GM10266 (cell line): ENCODE measurements around the gene TTLL1.

Experiments used
- DNase-seq: peaks from one replicate; pipeline ENCODE4 v3.0.0; 2012; ENCODE audit errors: extremely low spot score
- TF ChIP-seq, protein P1 (sequence below): IDR thresholded peaks from 2 replicates; pipeline ENCODE4 v1.5.1; 2012; ENCODE audit warnings: mild to moderate bottlenecking, low read depth; ENCODE audit not compliant: control insufficient read depth, insufficient read depth; ENCODE audit errors: missing control alignments

The TTLL1 gene

DNA sequence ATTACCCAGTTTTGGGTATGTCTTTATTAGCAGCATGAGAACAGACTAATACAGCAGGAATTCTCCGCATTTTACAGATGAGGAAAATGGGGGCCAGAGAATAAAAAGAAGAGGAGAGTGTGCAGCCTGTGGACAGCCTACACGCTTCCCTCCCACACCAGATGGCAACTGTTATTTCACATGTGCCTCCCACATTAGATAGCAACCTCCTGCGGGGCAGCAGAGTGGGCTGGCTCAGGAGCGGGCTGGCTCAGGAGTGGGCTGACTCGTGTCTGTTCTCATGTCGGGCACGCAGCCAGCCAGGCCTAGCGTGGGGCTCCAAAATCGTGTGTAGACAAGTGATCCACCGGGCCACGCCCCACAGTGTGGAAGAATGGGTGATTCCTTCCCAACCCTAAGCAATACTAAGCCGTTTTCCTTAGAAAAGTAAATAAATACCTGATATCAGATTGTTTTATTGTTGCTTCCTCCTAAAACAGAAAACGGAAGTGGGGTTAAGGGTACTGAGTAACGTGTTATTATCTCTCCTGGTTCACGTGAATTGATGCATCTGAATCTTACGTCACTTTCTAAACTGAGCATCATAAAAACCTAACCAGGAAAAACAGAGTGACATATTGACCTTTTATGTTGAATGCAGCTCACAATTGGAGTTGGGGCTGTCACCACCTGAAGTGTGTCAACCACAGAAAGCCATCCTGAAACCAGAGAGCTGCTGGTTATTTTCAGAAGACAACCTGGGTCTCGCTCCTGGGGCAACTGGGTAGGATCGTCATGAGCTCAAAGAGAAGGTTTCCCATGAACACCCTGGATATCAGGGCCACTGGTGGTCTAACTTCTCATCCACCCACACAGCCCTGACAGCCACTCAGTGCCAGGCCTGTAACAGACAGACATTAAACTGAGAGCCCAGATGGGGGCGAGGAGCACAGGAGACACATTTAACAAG, 3.3 kb downstream of the TTLL1 start:
- peak; percentile 74 for DNase-seq
- TF ChIP-seq, protein P1, sequence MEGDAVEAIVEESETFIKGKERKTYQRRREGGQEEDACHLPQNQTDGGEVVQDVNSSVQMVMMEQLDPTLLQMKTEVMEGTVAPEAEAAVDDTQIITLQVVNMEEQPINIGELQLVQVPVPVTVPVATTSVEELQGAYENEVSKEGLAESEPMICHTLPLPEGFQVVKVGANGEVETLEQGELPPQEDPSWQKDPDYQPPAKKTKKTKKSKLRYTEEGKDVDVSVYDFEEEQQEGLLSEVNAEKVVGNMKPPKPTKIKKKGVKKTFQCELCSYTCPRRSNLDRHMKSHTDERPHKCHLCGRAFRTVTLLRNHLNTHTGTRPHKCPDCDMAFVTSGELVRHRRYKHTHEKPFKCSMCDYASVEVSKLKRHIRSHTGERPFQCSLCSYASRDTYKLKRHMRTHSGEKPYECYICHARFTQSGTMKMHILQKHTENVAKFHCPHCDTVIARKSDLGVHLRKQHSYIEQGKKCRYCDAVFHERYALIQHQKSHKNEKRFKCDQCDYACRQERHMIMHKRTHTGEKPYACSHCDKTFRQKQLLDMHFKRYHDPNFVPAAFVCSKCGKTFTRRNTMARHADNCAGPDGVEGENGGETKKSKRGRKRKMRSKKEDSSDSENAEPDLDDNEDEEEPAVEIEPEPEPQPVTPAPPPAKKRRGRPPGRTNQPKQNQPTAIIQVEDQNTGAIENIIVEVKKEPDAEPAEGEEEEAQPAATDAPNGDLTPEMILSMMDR, result no peak

DNA sequence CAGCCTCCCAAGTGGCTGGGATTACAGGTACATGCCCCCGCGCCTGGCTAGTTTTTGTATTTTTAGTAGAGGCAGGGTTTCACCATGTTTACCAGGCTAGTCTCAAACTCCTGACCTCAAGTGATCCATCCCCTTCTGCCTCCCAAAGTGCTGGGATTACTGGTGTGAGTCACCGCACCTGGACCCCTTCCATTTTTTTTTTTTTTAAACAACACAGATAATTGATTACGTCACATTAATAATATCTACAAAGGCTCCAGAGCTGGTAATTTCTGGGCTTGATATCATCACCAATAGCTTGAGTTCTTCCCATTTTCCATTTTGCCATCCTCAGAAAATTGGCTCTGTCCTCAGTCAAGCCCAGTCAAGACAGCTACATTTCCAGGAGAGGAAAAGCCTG, 7.2 kb downstream of the TTLL1 start:
- TF ChIP-seq, protein P1, result no peak
- no peak for DNase-seq

DNA sequence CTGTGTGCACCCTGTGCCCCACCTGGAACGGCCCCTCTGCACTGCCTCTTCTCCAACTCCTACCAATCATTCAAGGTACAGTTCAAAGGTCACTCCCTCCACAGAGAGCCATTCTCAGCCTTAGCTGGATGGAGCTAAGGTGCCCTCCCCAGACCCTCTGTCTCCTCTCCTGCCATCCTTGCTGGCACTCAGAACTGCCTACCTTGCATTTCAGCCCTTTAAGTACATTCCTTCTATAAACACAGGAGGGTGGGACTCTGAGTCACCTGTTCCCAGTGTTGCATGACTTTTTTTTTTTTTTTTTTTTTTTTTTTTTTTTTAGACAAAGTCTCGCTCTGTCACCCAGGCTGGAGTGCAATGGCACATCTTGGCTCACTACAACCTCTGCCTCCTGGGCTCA, 8.6 kb downstream of the TTLL1 start:
- TF ChIP-seq, protein P1, result no peak
- no peak for DNase-seq

DNA sequence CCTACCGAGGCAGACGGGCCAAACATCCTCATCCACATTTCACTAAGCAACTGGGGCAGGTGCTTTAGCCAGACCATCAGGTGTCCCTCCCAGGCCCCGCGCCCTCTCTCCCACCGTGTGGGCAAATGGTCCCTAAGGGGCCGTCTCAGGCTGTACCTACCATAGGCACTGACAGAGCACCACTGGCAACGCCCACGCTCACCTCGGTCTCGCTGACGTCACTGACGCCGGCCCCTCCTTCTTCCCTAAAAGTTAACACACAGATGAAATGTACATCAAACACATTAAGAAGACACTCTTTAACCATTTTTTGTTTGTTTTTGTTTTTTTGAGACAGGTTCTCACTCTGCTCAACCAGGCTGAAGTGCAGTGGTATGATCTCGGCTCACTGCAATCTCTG, 9.4 kb downstream of the TTLL1 start:
- DNase-seq, result no peak
- TF ChIP-seq, protein P1, result no peak

DNA sequence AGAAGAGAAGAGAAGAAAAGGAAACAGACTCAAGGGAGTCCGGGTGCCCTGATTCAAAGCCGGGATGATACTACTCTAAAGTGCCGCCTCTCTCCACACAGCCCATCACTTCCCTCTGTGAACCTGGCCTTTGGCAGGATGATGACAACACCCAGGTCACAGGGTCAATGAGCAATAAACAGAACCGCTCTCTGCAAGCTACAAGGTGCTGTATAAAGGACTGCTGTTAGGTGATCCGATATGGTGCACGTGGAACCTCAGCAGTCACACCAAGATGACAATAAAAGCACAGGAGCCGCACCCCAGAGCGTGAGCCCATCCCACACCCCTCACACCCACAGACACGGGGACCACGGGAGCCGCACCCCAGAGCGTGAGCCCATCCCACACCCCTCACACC, 10.7 kb downstream of the TTLL1 start:
- DNase-seq, result no peak
- TF ChIP-seq, protein P1, result no peak

DNA sequence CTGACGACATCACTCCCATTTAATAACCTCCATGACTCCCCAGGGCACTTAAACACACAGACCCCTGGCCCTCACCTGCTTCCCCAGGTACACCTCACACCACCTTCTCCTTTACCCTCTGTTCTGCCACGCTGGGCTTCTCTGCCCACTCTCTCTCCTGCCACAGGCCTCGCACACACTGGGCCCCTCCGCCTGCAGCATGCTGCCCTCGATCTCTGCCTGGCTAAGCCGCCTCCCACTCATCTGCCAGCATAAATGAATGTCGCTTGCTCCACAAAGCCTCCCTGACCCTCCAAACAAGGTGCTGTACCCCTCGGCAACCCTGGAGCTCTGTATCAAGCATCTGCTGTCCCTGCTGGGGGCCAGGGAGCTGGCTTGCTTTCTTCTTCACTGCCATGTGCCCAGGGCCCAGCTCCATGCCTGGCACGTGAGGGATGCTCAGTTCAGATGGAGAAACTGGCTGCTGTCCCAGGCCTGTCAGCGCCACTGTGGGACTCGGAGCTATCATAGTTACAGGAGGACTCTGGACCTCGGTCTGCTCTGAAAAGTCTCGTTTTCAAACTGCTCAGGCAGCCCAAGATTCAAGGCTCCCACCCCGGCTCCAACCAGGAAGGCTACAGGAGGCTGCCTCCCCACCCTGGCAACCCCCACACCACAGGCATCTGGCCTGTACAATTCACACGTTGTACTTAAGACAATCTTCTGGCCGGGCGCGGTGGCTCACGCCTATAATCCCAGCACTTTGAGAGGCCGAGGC, 11.9 kb downstream of the TTLL1 start:
- TF ChIP-seq, protein P1, result no peak
- no peak for DNase-seq

DNA sequence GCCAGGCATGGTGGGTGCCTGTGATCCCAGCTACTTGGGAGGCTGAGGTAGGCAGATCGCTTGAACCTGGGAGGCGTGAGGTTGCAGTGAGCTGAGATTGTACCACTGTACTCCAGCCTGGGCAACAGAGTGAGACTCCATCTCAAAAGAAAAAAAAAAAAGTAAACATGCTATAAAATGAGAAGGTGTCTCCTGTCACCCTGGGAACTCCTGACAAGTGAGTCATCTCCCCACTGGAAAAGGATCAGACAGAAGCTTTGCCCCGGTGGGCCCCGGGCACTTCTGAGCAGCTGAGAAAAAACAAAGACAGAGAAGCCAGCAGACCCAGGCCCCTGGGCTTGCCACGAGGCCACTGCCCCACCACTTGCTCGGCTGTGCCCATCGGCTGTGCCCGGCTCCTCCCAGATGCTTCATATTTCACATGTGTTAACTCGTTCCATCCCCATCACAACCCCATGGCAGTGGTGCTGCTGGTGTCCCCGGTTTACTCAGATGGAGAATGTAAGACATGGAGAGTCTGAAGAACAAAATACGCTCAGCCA, 22.3 kb downstream of the TTLL1 start:
- TF ChIP-seq, protein P1, result no peak

More for the DNA sequence above, 22.3 kb downstream of the TTLL1 start:
- DNase-seq, result no peak
